Natural killer cell treated with Interleukin-12 subunit alpha and Interleukin-12 subunit beta and Interleukin-15 and Interleukin-18, amount 100 ng/mL, for 72 hours (primary cell): ENCODE data around the gene STARD3. TPM values are rescaled to one million over a fixed set of nuclear protein-coding genes. Genes with fewer than 3 reads are reported as not detected.
A peak's percentile ranks its signal among the peaks of the same experiment; 100 is the strongest.
"Not testable (repeated sequence)": the region's sequence is repeated elsewhere in the genome, so short reads cannot be mapped to it uniquely, and the experiment has no call there.

ENCODE experiments used
- ATAC-seq, 2 donors: fragments of 150-1000 bp; cut with Tn5 transposase in 1 of 2; sonication (Bioruptor Pico), chemical (Tn5 transposase) in 1 of 2; 2 replicates each; pipeline ENCODE4 v1.10.0; 2021
- DNase-seq: peaks from one replicate; pipeline ENCODE4 v3.0.0; 2022; ENCODE audit warnings: low spot score
- H3K27ac Mint-ChIP-seq, 2 donors: 1 replicate in 1 of 2; 2 replicates in 1 of 2; pipeline ENCODE4 v1.8.0; 2022; ENCODE audit warnings: mixed read lengths in 2 of 2, mild to moderate bottlenecking in 1 of 2, moderate library complexity in 1 of 2
- H3K27me3 Mint-ChIP-seq, 2 donors: 1 replicate in 1 of 2; 2 replicates in 1 of 2; pipeline ENCODE4 v1.8.0; 2022; ENCODE audit warnings: mixed read lengths in 2 of 2
- H3K36me3 Mint-ChIP-seq: one replicate; pipeline ENCODE4 v1.8.0; 2022; ENCODE audit warnings: mixed read lengths
- H3K4me1 Mint-ChIP-seq, 2 donors: 1 replicate in 1 of 2; 2 replicates in 1 of 2; pipeline ENCODE4 v1.8.0; 2022; ENCODE audit warnings: low read depth in 2 of 2, mixed read lengths in 2 of 2, mild to moderate bottlenecking in 1 of 2
- H3K4me3 Mint-ChIP-seq: one replicate; pipeline ENCODE4 v1.8.0; 2022; ENCODE audit warnings: mixed read lengths
- H3K9me3 Mint-ChIP-seq: 2 replicates; pipeline ENCODE4 v1.8.0; 2022; ENCODE audit warnings: mixed read lengths
- total RNA-seq, 2 donors: library from RNA; stranded (reverse); gene quantifications; one replicate each; pipeline ENCODE4 v1.2.3, GENCODE V29; 2022

STARD3 gene
- total RNA-seq, 2 donors from 2014 or later = 97.9 to 139 TPM

DNA sequence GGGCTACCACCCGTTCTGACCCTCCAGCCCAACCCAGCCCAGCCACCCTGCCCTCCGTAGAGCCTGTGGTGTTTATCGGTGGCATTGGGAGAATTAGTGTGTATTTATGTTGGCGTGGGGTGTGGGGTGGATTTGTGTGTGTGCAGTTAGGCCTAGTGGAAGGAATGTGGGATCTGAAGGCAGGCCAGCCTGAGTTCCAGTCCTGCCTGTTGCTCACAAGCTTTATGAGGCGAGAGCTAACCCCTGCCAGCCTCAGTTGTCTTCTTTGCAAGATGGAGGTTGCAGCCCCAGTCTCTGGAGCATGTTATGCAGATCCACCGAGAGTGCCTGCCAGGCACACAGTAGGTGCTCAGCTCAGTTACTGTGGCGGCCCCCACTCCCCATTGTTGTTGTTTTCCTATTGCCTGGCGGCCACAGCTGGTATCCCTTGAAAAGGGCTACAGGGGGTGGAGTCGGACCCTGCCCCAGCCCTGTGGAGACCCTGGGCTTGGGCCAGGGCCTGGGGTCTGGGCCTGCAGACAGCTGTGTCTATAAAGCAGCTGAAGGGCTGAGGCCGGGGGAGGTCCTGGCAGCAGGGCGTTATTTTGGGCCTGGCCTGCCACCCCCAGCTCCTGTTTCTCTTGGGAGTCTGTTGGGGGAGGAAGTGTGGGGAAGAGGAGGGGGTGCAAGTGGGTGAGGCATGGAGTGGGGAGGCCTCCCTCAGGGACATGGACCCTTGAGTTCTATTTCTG is 68.0 kb downstream of the STARD3 start:
- ATAC-seq (no peak), DNase-seq (no peak)
- Mint-ChIP-seq H3K27ac (peak overlapping the region in 1 of 2 donors; percentile 64), H3K36me3 (no peaks in the 10 kb centered on the region), H3K9me3 (no peaks in the 10 kb centered on the region), H3K27me3 (peaks cover 7 to 8% of the 10 kb centered on the region in 2 donors), H3K4me3 (no peak overlapping the region), H3K4me1 (peaks cover 37 to 53% of the 10 kb centered on the region in 2 donors)

GRCh38 chr17:39705786-39706348 is 68.9 kb downstream of the STARD3 start:
- Mint-ChIP-seq H3K27ac (no peak overlapping the region), H3K9me3 (no peaks in the 10 kb centered on the region), H3K4me3 (no peak overlapping the region), H3K27me3 (peaks cover 4 to 7% of the 10 kb centered on the region in 2 donors), H3K4me1 (peaks cover 37 to 57% of the 10 kb centered on the region in 2 donors), H3K36me3 (no peaks in the 10 kb centered on the region)
- no peak for ATAC-seq
- no peak for DNase-seq

DNA sequence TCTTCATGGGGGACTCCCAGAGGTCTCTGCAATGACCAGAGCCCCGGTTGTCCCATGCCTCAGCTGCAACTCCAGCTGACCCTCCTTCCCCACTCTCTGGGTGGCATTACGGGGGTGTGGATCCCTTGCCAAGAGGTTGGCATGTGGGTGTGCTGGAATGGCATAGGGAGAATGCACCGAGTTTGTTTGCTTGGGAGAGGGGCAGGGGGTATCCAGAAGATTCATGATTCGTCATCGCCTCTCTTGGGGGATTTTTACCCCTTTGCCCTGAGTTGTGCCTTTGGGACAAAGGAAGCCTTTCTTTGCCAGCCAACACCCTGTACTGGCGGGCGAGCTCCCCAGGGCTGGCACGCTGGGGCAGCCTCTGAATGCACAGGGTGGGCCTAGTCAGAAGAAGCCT is 69.4 kb downstream of the STARD3 start:
- H3K27ac Mint-ChIP-seq = no peak overlapping the region

DNA sequence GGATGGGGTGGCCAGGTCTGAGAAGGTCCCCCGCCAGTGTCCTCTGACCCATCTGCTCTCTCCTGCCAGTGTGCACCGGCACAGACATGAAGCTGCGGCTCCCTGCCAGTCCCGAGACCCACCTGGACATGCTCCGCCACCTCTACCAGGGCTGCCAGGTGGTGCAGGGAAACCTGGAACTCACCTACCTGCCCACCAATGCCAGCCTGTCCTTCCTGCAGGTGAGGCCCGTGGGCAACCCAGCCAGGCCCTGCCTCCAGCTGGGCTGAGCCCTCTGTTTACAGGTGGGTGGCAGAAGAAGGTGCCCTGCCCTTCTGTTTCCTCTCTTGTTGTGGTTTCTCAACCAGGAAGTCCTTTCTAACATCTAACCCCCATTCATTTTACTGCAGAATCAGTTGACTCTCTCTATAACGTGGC is 70.0 kb downstream of the STARD3 start:
- no peaks in the 10 kb centered on the region for H3K27me3 Mint-ChIP-seq
- peaks cover 38 to 54% of the 10 kb centered on the region in 2 donors for H3K4me1 Mint-ChIP-seq

More for the DNA sequence above, 69.4 kb downstream of the STARD3 start:
- ATAC-seq (no peak), DNase-seq (no peak)
- H3K9me3 Mint-ChIP-seq = no peaks in the 10 kb centered on the region
- H3K27me3 Mint-ChIP-seq = peaks cover 0 to 2% of the 10 kb centered on the region in 2 donors
- H3K36me3 Mint-ChIP-seq = no peaks in the 10 kb centered on the region
- H3K4me1 Mint-ChIP-seq = peaks cover 33 to 52% of the 10 kb centered on the region in 2 donors
- H3K4me3 Mint-ChIP-seq = no peak overlapping the region

GRCh38 chr17:39709319-39709997 is 72.5 kb downstream of the STARD3 start:
- Mint-ChIP-seq H3K4me1 (peaks cover 31 to 34% of the 10 kb centered on the region in 2 donors), H3K4me3 (peak overlapping the region; percentile 75), H3K9me3 (no peaks in the 10 kb centered on the region), H3K27ac (peak overlapping the region; percentile 78 to 92), H3K27me3 (no peaks in the 10 kb centered on the region), H3K36me3 (no peaks in the 10 kb centered on the region)
- ATAC-seq = peak; percentile 69 to 74
- no peak for DNase-seq

More for the DNA sequence above, 70.0 kb downstream of the STARD3 start:
- peak overlapping the region; percentile 78 to 92 for H3K27ac Mint-ChIP-seq
- H3K9me3 Mint-ChIP-seq = no peaks in the 10 kb centered on the region
- ATAC-seq = no peak
- H3K4me3 Mint-ChIP-seq = peak overlapping the region; percentile 52
- H3K36me3 Mint-ChIP-seq = no peaks in the 10 kb centered on the region
- DNase-seq = no peak

GRCh38 chr17:39709998-39710964 is 73.3 kb downstream of the STARD3 start:
- H3K9me3 Mint-ChIP-seq = no peaks in the 10 kb centered on the region
- H3K4me3 Mint-ChIP-seq = peak overlapping the region; percentile 75
- peak overlapping the region; percentile 78 to 92 for H3K27ac Mint-ChIP-seq
- peaks cover 30 to 31% of the 10 kb centered on the region in 2 donors for H3K4me1 Mint-ChIP-seq
- peak; percentile 12 to 62 for ATAC-seq
- no peaks in the 10 kb centered on the region for H3K36me3 Mint-ChIP-seq
- DNase-seq = no peak
- no peaks in the 10 kb centered on the region for H3K27me3 Mint-ChIP-seq

GRCh38 chr17:39711071-39711470 is 74.1 kb downstream of the STARD3 start:
- Mint-ChIP-seq H3K27ac (peak overlapping the region in 1 of 2 donors; percentile 39), H3K4me1 (peaks cover 30 to 31% of the 10 kb centered on the region in 2 donors)
- not testable (repeated sequence) for H3K4me3 Mint-ChIP-seq, ATAC-seq, DNase-seq, H3K36me3 Mint-ChIP-seq, H3K27me3 Mint-ChIP-seq, H3K9me3 Mint-ChIP-seq

DNA sequence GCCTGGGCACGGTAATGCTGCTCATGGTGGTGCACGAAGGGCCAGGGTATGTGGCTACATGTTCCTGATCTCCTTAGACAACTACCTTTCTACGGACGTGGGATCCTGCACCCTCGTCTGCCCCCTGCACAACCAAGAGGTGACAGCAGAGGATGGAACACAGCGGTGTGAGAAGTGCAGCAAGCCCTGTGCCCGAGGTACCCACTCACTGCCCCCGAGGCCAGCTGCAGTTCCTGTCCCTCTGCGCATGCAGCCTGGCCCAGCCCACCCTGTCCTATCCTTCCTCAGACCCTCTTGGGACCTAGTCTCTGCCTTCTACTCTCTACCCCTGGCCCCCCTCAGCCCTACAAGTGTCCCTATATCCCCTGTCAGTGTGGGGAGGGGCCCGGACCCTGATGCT is 74.9 kb downstream of the STARD3 start:
- Mint-ChIP-seq H3K4me1 (peaks cover 29 to 30% of the 10 kb centered on the region in 2 donors), H3K4me3 (no peak overlapping the region), H3K36me3 (no peaks in the 10 kb centered on the region), H3K27me3 (no peaks in the 10 kb centered on the region), H3K9me3 (no peaks in the 10 kb centered on the region), H3K27ac (peak overlapping the region in 1 of 2 donors; percentile 39)
- ATAC-seq = no peak
- no peak for DNase-seq

Other genes starting within 250 kb of the STARD3 start
- 10 to 100 TPM; 14.4 to 18.3 TPM for gene FBXL20, start 235.5 kb upstream of the STARD3 start, total RNA-seq
- 10 to 100 TPM; 66.1 to 67.2 TPM for gene MED1, start 185.9 kb upstream of the STARD3 start, total RNA-seq
- 100 to 1,000 TPM in 1 of 2 donors, 10 to 100 TPM in 1; 88.5 to 133 TPM for gene CDK12, start 175.7 kb upstream of the STARD3 start, total RNA-seq
- not detected for gene NEUROD2, start 29.2 kb upstream of the STARD3 start, total RNA-seq
- gene PPP1R1B, start 10.2 kb upstream of the STARD3 start, total RNA-seq = not detected
- 1 to 10 TPM; 2.1 to 2.5 TPM for gene TCAP, start 28.2 kb downstream of the STARD3 start, total RNA-seq
- not detected for gene PNMT, start 31.3 kb downstream of the STARD3 start, total RNA-seq
- 10 to 100 TPM in 1 of 2 donors, 1 to 10 TPM in 1; 8.8 to 13.7 TPM for gene PGAP3, start 50.9 kb downstream of the STARD3 start, total RNA-seq
- gene ERBB2, start 62.9 kb downstream of the STARD3 start, total RNA-seq = 1 to 10 TPM; 3.8 to 9.5 TPM
- 10 to 100 TPM; 56.3 to 64.6 TPM for gene MIEN1, start 93.4 kb downstream of the STARD3 start, total RNA-seq
- under 1 TPM in 1 of 2 donors, not detected in 1; 0.36 TPM for gene GRB7, start 100.8 kb downstream of the STARD3 start, total RNA-seq
- 10 to 100 TPM; 65.5 to 80.9 TPM for gene IKZF3, start 227.2 kb downstream of the STARD3 start, total RNA-seq
- not detected for gene ZPBP2, start 231.1 kb downstream of the STARD3 start, total RNA-seq